Measurements from ENCODE around the gene RPN2. TPM values are rescaled to one million over a fixed set of nuclear protein-coding genes. Genes with fewer than 3 reads are reported as not detected.

RPN2 gene
- total and polyA plus RNA-seq, 4 donors: 153 to 241 (median 177) TPM

DNA sequence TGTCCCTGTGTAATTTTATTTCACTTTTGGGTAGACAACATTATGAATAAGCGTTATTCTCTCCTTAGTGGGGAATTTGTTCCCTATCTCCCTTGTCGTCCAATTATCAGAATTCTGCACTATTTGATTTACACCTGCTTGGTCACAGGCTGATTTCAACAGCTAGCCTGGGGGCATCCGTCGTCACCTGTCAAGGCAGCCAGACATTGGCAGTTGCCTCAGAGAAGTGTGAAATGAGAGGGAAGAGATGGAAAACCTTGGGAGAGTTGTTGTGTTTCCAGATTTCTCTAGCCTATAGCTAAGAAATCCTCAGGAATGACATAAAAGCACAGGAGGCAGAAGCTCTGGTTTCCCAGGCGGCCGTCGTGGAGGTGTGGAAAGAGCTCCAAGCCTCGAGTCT, 83.4 kb downstream of the RPN2 start:
- 70% methylated on average over 8 of the region's 8 CpGs for WGBS
- no peaks in the 10 kb centered on the region for H3K9me3 ChIP-seq (ENCODE audit: control insufficient read depth in 4 of 4, low read length in 3 of 4)
- no peak overlapping the region for H3K27ac ChIP-seq (ENCODE audit: low read depth in 1 of 2, low read length in 2 of 2)
- DNase-seq (ENCODE audit: low spot score): no peak
- H3K4me1 ChIP-seq (ENCODE audit: control insufficient read depth in 4 of 4, insufficient read depth in 4 of 4, low read length in 3 of 4): no peaks in the 10 kb centered on the region
- TF ChIP-seq TAF1 (conservative IDR thresholded peaks at IDR 0.05) (no peak), FOXA2 (IDR thresholded peaks at IDR 0.05) (no peak), RXRA (IDR thresholded peaks at IDR 0.05) (no peak)
- H3K27me3 ChIP-seq (ENCODE audit: control insufficient read depth in 4 of 4, insufficient read depth in 4 of 4, low read length in 3 of 4): peaks cover 0 to 9% (median 0%) of the 10 kb centered on the region in 4 donors
- H3K36me3 ChIP-seq (ENCODE audit: control insufficient read depth in 4 of 4, insufficient read depth in 3 of 4, low read depth in 1 of 4, low read length in 3 of 4): no peaks in the 10 kb centered on the region
- no peak overlapping the region for H3K9ac ChIP-seq (ENCODE audit: low read depth in 1 of 2, low read length in 2 of 2)
- no peak overlapping the region for H3K4me3 ChIP-seq (ENCODE audit: low read depth in 1 of 3, low read length in 3 of 3)

- H3K36me3 ChIP-seq (ENCODE audit: control insufficient read depth in 4 of 4, insufficient read depth in 3 of 4, low read depth in 1 of 4, low read length in 3 of 4): no peaks in the 10 kb centered on the region
- no peak overlapping the region for H3K27ac ChIP-seq (ENCODE audit: low read depth in 1 of 2, low read length in 2 of 2)
- no peaks in the 10 kb centered on the region for H3K4me1 ChIP-seq (ENCODE audit: control insufficient read depth in 4 of 4, insufficient read depth in 4 of 4, low read length in 3 of 4)
- no peak overlapping the region for H3K9ac ChIP-seq (ENCODE audit: low read depth in 1 of 2, low read length in 2 of 2)
- DNase-seq (ENCODE audit: low spot score): no peak
- WGBS: 93% methylated on average over 6 of the region's 6 CpGs
- peaks cover 0 to 9% (median 0%) of the 10 kb centered on the region in 4 donors for H3K27me3 ChIP-seq (ENCODE audit: control insufficient read depth in 4 of 4, insufficient read depth in 4 of 4, low read length in 3 of 4)
- no peak for TF ChIP-seq HNF4A (conservative IDR thresholded peaks at IDR 0.05)
- TF ChIP-seq, protein P1, sequence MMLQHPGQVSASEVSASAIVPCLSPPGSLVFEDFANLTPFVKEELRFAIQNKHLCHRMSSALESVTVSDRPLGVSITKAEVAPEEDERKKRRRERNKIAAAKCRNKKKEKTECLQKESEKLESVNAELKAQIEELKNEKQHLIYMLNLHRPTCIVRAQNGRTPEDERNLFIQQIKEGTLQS (IDR thresholded peaks at IDR 0.05): no peak
- no peak for TF ChIP-seq SP1 (IDR thresholded peaks at IDR 0.05)
- TF ChIP-seq, protein P2, sequence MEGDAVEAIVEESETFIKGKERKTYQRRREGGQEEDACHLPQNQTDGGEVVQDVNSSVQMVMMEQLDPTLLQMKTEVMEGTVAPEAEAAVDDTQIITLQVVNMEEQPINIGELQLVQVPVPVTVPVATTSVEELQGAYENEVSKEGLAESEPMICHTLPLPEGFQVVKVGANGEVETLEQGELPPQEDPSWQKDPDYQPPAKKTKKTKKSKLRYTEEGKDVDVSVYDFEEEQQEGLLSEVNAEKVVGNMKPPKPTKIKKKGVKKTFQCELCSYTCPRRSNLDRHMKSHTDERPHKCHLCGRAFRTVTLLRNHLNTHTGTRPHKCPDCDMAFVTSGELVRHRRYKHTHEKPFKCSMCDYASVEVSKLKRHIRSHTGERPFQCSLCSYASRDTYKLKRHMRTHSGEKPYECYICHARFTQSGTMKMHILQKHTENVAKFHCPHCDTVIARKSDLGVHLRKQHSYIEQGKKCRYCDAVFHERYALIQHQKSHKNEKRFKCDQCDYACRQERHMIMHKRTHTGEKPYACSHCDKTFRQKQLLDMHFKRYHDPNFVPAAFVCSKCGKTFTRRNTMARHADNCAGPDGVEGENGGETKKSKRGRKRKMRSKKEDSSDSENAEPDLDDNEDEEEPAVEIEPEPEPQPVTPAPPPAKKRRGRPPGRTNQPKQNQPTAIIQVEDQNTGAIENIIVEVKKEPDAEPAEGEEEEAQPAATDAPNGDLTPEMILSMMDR (IDR thresholded peaks at IDR 0.05; ENCODE audit: low read depth, low read length, missing input control): no peak
- TF ChIP-seq YY1 (IDR thresholded peaks at IDR 0.05): no peak
- no peak for TF ChIP-seq JUND (IDR thresholded peaks at IDR 0.05)
- TF ChIP-seq MAX (IDR thresholded peaks at IDR 0.05): no peak
- TF ChIP-seq EGR1 (IDR thresholded peaks at IDR 0.05; ENCODE audit: low read depth in 2 of 2): no peak
- TF ChIP-seq HNF4G (IDR thresholded peaks at IDR 0.05): no peak
- TF ChIP-seq REST (IDR thresholded peaks at IDR 0.05): no peak
- TF ChIP-seq FOXA2 (IDR thresholded peaks at IDR 0.05): no peak
- TF ChIP-seq TAF1 (conservative IDR thresholded peaks at IDR 0.05): no peak
- no peak for TF ChIP-seq FOXA1 (IDR thresholded peaks at IDR 0.05)
- TF ChIP-seq GABPA (IDR thresholded peaks at IDR 0.05 in 1 of 2, conservative IDR thresholded peaks at IDR 0.05 in 1 of 2): no peak
- H3K4me3 ChIP-seq (ENCODE audit: low read depth in 1 of 3, low read length in 3 of 3): no peak overlapping the region
- H3K9me3 ChIP-seq (ENCODE audit: control insufficient read depth in 4 of 4, low read length in 3 of 4): no peaks in the 10 kb centered on the region
These were observed 84.6 kb downstream of the RPN2 start for GRCh38 chr20:37263686-37264085.

All from liver (tissue), 9 donors.